ENCODE data around the gene EIF2B4.

EIF2B4 gene

GRCh38 chr2:27370026-27370815, at the start of gene EIF2B4, which contains the start of gene SNX17:
Gene EIF2B4 (minus strand): TSS chr2:27370338. CDS start chr2:27370314, 24 bp downstream.
Gene SNX17 (plus strand): TSS chr2:27370616. CDS start chr2:27370744, 128 bp downstream.
- DNase-seq, result peak; percentile 100

- no peak for DNase-seq
Measured at GRCh38 chr2:27416151-27416550, 46.0 kb upstream of the EIF2B4 start.

GRCh38 chr2:27412419-27413152, 42.4 kb upstream of the EIF2B4 start:
- DNase-seq, result no peak

- DNase-seq, result peak; percentile 95
Measured at GRCh38 chr2:27409321-27410073, 39.4 kb upstream of the EIF2B4 start, which contains the start of gene PPM1G. Gene PPM1G (minus strand): TSS chr2:27409591. CDS start chr2:27409422, 169 bp downstream.

- no peak for DNase-seq
Measured at GRCh38 chr2:27408601-27409320, 38.6 kb upstream of the EIF2B4 start.

- no peak for DNase-seq
Measured at GRCh38 chr2:27407798-27408491, 37.8 kb upstream of the EIF2B4 start.

- no peak for DNase-seq
Measured at GRCh38 chr2:27400348-27401135, 30.4 kb upstream of the EIF2B4 start.

GRCh38 chr2:27398962-27399361, 28.8 kb upstream of the EIF2B4 start:
- no peak for DNase-seq

GRCh38 chr2:27393225-27393624, 23.1 kb upstream of the EIF2B4 start:
- DNase-seq, result no peak

GRCh38 chr2:27390822-27391679, 20.9 kb upstream of the EIF2B4 start:
- no peak for DNase-seq

GRCh38 chr2:27381577-27382181, 11.5 kb upstream of the EIF2B4 start:
- no peak for DNase-seq

GRCh38 chr2:27380626-27381545, 10.7 kb upstream of the EIF2B4 start, which contains the start of gene ZNF513:
Gene ZNF513 (minus strand): TSS chr2:27380734. CDS start chr2:27380526, 208 bp downstream.
- peak; percentile 97 for DNase-seq

GRCh38 chr2:27379836-27380625, 9.9 kb upstream of the EIF2B4 start:
- no peak for DNase-seq

- DNase-seq, result no peak
Measured at GRCh38 chr2:27379383-27379835, 9.3 kb upstream of the EIF2B4 start.

GRCh38 chr2:27378809-27379290, 8.7 kb upstream of the EIF2B4 start:
- no peak for DNase-seq

- no peak for DNase-seq
Measured at GRCh38 chr2:27378096-27378808, 8.1 kb upstream of the EIF2B4 start.
